Glutamatergic neuron (in vitro differentiated cells): ENCODE measurements around the gene LAMA2. TPM values are rescaled to one million over a fixed set of nuclear protein-coding genes. Genes with fewer than 3 reads are reported as not detected.
A peak's percentile ranks its signal among the peaks of the same experiment; 100 is the strongest.

Experiments
- DNase-seq: peaks from one replicate; pipeline ENCODE4 v3.0.0; 2022
- H3K27ac Mint-ChIP-seq: one replicate; pipeline ENCODE4 v1.8.0; 2020; ENCODE audit warnings: mild to moderate bottlenecking, mixed read lengths, inconsistent platforms; ENCODE audit not compliant: unreplicated experiment
- H3K27me3 Mint-ChIP-seq: one replicate; pipeline ENCODE4 v1.8.0; 2020; ENCODE audit warnings: mild to moderate bottlenecking, moderate library complexity, mixed read lengths, inconsistent platforms; ENCODE audit not compliant: unreplicated experiment
- H3K36me3 Mint-ChIP-seq: one replicate; pipeline ENCODE4 v1.8.0; 2020; ENCODE audit warnings: mild to moderate bottlenecking, mixed read lengths, inconsistent platforms; ENCODE audit not compliant: unreplicated experiment
- H3K4me1 Mint-ChIP-seq: one replicate; pipeline ENCODE4 v1.8.0; 2020; ENCODE audit warnings: mild to moderate bottlenecking, low read depth, mixed read lengths, inconsistent platforms; ENCODE audit not compliant: unreplicated experiment
- H3K4me3 Mint-ChIP-seq: one replicate; pipeline ENCODE4 v1.8.0; 2020; ENCODE audit warnings: mild to moderate bottlenecking, mixed read lengths, inconsistent platforms; ENCODE audit not compliant: unreplicated experiment
- H3K9me3 Mint-ChIP-seq: one replicate; pipeline ENCODE4 v1.8.0; 2020; ENCODE audit warnings: mild to moderate bottlenecking, moderate library complexity, mixed read lengths, inconsistent platforms; ENCODE audit not compliant: unreplicated experiment
- long read RNA-seq: library from polyadenylated mRNA; unstranded; transcript quantifications from one replicate; pipeline ENCODE4 v2.0.0, GENCODE V29; 2020; ENCODE audit not compliant: unreplicated experiment
- total RNA-seq: library from RNA; stranded (reverse); fragmentation: NEBNext Ultra II Directional; extraction: Animal tissue kit (Norgen Biotek cat#: 25700); gene quantifications from one replicate; pipeline ENCODE4 v1.2.1, GENCODE V29; 2021; ENCODE audit not compliant: unreplicated experiment
- TF ChIP-seq, protein P1 (sequence below): fragments of 200-600 bp; sonication (generic); IDR thresholded peaks from one replicate; pipeline ENCODE4 v1.5.0; 2021; ENCODE audit not compliant: partially characterized antibody, unreplicated experiment

The LAMA2 gene
- total RNA-seq = 2.4 TPM
- long read RNA-seq, partial matches to known transcripts = 0 of 2 reads
- long read RNA-seq, other reads (novel, unspliced or antisense) = 2 of 2 reads

DNA sequence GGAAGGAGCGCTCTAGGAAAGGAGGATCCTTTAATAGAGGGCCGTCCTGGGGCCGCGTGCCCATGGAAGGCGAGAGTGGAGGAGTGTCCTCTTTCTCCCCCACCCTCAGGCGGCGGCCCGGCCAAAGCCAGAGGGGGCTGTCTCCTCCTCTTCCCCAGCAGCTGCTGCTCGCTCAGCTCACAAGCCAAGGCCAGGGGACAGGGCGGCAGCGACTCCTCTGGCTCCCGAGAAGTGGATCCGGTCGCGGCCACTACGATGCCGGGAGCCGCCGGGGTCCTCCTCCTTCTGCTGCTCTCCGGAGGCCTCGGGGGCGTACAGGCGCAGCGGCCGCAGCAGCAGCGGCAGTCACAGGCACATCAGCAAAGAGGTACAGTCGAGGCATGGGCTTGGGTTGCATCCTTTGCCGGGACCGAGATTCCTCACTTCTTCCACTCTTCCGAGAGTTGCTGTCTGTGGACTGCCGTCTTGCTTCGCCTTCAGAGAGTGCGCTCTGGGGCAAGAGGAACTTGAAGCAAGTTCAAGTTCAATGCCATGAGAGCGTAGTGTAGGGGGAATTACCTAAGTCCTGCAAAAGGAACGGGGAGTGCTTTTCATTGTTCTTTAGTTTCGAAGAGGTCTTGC is at the start of gene LAMA2:
Gene LAMA2 (plus strand): TSS at position 148 of the 621 bp plus-strand sequence. CDS start 108 bp downstream, at position 256.
- no peak within 1 kb of the TSS for H3K27ac Mint-ChIP-seq
- peak; percentile 75 for DNase-seq
- TF ChIP-seq, protein P1, sequence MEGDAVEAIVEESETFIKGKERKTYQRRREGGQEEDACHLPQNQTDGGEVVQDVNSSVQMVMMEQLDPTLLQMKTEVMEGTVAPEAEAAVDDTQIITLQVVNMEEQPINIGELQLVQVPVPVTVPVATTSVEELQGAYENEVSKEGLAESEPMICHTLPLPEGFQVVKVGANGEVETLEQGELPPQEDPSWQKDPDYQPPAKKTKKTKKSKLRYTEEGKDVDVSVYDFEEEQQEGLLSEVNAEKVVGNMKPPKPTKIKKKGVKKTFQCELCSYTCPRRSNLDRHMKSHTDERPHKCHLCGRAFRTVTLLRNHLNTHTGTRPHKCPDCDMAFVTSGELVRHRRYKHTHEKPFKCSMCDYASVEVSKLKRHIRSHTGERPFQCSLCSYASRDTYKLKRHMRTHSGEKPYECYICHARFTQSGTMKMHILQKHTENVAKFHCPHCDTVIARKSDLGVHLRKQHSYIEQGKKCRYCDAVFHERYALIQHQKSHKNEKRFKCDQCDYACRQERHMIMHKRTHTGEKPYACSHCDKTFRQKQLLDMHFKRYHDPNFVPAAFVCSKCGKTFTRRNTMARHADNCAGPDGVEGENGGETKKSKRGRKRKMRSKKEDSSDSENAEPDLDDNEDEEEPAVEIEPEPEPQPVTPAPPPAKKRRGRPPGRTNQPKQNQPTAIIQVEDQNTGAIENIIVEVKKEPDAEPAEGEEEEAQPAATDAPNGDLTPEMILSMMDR = no peak
- H3K36me3 Mint-ChIP-seq = no peaks in the 10 kb centered on the region
- peaks cover 3% of the 10 kb centered on the region for H3K4me1 Mint-ChIP-seq
- H3K27me3 Mint-ChIP-seq = peaks cover 3% of the 10 kb centered on the region
- H3K9me3 Mint-ChIP-seq = peaks cover 4% of the 10 kb centered on the region
- peak within 1 kb of the TSS; percentile 84 for H3K4me3 Mint-ChIP-seq

- Mint-ChIP-seq H3K4me3 (no peak overlapping the region), H3K36me3 (no peaks in the 10 kb centered on the region), H3K9me3 (peaks cover 2% of the 10 kb centered on the region), H3K4me1 (no peaks in the 10 kb centered on the region), H3K27ac (no peak overlapping the region), H3K27me3 (peaks cover 1% of the 10 kb centered on the region)
- DNase-seq = no peak
- TF ChIP-seq, protein P1 = no peak
Observed at GRCh38 chr6:128836761-128837160, 46.2 kb upstream of the LAMA2 start.

DNA sequence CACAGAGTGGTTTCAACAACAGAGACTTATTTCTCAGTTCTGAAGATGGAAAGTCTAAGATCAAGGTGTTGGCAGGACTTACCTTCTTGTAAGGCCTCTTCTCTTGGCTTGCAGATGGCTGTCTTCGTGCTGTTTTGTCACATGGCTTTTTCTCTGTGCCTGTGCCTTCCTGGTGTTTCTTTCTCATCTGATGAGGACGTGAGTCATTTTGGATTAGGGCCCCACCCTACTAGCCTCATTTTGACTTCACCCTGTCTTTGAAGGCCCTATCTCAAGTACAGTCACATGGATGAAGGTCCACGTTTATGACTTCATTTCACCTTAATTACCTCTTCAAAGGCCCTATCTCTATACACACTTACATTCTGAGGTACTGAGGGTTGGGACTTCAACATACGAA is 41.4 kb upstream of the LAMA2 start:
- Mint-ChIP-seq H3K9me3 (no peaks in the 10 kb centered on the region), H3K27ac (no peak overlapping the region), H3K4me3 (no peak overlapping the region), H3K27me3 (no peaks in the 10 kb centered on the region), H3K4me1 (no peaks in the 10 kb centered on the region), H3K36me3 (no peaks in the 10 kb centered on the region)
- DNase-seq = no peak
- TF ChIP-seq, protein P1 = no peak

DNA sequence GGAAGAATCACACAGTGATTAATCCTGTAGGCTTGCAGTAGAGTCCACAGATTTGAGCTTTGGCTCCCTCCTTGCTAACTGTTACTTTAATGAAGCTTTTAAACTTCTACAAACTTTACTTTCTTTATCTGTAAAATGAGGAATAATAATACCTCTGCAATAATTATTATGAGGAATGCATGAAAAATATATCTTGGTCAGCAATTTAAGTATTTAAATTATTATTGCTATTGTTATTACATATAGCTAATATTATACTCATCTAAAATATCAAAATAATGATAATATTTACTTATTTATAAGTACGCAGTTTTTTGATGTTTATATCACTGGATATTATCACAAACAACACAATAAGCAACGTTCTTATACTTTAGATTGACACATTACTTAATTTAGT is 38.3 kb upstream of the LAMA2 start:
- no peaks in the 10 kb centered on the region for H3K9me3 Mint-ChIP-seq
- H3K27me3 Mint-ChIP-seq = no peaks in the 10 kb centered on the region
- no peak overlapping the region for H3K27ac Mint-ChIP-seq
- TF ChIP-seq, protein P1 = no peak
- no peaks in the 10 kb centered on the region for H3K36me3 Mint-ChIP-seq
- no peak for DNase-seq
- H3K4me3 Mint-ChIP-seq = no peak overlapping the region
- no peaks in the 10 kb centered on the region for H3K4me1 Mint-ChIP-seq

DNA sequence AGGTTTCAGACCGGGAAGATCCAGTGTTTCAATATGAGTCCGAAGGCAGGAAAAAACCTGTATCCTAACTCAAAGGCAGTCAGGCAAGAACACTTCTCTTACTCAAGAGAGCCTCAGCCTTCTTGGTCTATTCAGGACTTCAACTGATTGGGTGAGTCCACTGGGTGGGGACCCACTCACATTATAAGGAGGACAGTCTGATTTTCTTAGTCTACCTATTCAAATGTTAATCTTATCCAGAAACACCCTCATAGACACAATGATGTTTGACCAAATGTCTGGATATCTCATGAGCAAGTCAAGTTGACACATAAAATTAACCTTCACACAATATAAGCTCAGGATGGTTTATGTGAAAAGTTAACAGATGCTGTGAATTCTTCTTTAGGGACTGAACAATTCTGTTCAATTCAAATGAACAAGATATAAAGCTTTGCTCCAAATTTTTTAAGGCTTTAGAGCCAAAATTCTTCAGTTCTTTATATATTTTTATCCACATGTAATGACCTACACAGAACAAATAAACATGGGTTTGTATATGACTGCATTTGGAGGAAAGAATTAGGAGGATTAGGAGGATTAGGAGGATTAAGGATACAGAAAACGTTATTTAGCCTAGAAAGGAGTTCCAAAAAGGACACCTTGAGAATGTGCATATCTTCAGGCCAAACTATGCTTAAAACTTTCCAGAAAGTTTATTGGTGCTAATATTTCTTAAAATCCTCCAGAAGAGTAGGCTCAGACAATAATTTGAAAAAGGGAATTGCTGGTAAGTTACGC is 35.3 kb upstream of the LAMA2 start:
- Mint-ChIP-seq H3K4me3 (no peak overlapping the region), H3K36me3 (no peaks in the 10 kb centered on the region), H3K27ac (no peak overlapping the region), H3K9me3 (no peaks in the 10 kb centered on the region), H3K4me1 (no peaks in the 10 kb centered on the region), H3K27me3 (no peaks in the 10 kb centered on the region)
- no peak for DNase-seq
- TF ChIP-seq, protein P1 = no peak
